ENCODE measurements around the gene NMT2. TPM values are rescaled to one million over a fixed set of nuclear protein-coding genes. Genes with fewer than 3 reads are reported as not detected.
A peak's percentile ranks its signal among the peaks of the same experiment; 100 is the strongest.

Gene NMT2
- total RNA-seq, 1 experiment from 2014 or later: 15.7 TPM

DNA sequence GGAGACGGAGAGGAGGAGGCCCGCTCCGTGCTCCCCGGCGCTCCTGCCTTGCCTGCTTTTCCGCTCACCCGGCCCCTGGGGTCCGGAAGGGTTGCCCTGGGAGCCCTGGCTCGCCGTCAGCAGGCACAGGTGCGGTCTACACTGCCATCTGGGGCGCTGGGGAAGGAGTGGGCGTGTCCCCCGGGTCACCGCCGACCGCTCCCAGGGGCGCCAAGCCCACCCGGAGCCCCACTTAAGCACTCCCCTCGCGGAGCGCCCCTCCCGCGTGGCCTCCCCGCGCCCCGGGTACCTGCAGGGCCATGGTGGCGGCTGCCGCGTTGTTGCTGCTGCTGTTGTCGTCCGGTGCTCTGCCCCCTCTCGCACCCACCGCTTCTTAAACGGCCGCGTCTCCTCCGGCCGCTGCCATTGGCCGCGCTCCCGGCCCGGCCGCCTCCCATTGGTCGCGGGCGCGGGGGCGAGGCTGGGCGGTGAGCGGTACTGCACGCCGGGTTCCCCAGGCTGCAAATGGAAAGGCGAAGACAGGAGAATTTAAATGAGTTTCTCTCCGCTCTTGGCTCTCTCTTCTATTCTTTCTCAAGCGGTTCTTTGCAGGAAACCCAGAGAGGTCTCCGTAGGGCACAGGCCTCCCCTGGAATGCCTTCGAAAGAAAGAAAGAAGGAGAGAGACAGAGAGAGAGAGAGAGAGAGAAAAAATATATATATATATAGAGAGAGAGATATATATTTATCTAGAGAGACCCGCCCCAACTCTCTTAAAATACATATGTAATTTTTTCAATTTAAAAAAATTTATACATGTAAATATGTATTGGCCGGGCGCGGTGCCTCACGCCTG, 79.8 kb downstream of the NMT2 start, which contains the start of gene ACBD7:
TSS of gene ACBD7 (minus strand) at position 349 of the 834 bp plus-strand sequence. CDS start at position 301, 48 bp downstream.
- no peak for TF ChIP-seq EZH2 (IDR thresholded peaks at IDR 0.05; ENCODE audit: borderline replicate concordance, low read depth, low read length, poor library complexity, severe bottlenecking)
- TF ChIP-seq, protein P1, sequence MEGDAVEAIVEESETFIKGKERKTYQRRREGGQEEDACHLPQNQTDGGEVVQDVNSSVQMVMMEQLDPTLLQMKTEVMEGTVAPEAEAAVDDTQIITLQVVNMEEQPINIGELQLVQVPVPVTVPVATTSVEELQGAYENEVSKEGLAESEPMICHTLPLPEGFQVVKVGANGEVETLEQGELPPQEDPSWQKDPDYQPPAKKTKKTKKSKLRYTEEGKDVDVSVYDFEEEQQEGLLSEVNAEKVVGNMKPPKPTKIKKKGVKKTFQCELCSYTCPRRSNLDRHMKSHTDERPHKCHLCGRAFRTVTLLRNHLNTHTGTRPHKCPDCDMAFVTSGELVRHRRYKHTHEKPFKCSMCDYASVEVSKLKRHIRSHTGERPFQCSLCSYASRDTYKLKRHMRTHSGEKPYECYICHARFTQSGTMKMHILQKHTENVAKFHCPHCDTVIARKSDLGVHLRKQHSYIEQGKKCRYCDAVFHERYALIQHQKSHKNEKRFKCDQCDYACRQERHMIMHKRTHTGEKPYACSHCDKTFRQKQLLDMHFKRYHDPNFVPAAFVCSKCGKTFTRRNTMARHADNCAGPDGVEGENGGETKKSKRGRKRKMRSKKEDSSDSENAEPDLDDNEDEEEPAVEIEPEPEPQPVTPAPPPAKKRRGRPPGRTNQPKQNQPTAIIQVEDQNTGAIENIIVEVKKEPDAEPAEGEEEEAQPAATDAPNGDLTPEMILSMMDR (conservative IDR thresholded peaks at IDR 0.05; ENCODE audit: low read depth, low read length): 0 out of 2 replicates have a peak, but pooled peaks have one; percentile 16
- Histone ChIP-seq H3K4me1 (ENCODE audit: insufficient read depth, low read length, poor library complexity, severe bottlenecking) (no peaks in the 10 kb centered on the region), H3K27me3 (replicated peaks; ENCODE audit: insufficient read depth, low read depth, low read length, poor library complexity) (no peaks in the 10 kb centered on the region), H3K27ac (ENCODE audit: low read depth, low read length, poor library complexity, severe bottlenecking) (no peak within 1 kb of the TSS), H3K9me3 (ENCODE audit: low read depth, low read length, poor library complexity, severe bottlenecking) (no peaks in the 10 kb centered on the region), H3K4me3 (ENCODE audit: low read depth, low read length, poor library complexity, severe bottlenecking) (peak within 1 kb of the TSS; percentile 63), H3K36me3 (ENCODE audit: insufficient read depth, low read length, poor library complexity, severe bottlenecking) (no peaks in the 10 kb centered on the region)
- no TSS peak for BruUV-seq (replicated peaks)
- peak; percentile 93 for DNase-seq (ENCODE audit: low spot score)
- POLR2A ChIA-PET (ENCODE audit: low non-redundant PET): no interaction called here
- intact Hi-C loops (cut with micrococcal nuclease; ENCODE audit: unreplicated experiment): no loop called here
- CTCF ChIA-PET: no interaction called here

DNA sequence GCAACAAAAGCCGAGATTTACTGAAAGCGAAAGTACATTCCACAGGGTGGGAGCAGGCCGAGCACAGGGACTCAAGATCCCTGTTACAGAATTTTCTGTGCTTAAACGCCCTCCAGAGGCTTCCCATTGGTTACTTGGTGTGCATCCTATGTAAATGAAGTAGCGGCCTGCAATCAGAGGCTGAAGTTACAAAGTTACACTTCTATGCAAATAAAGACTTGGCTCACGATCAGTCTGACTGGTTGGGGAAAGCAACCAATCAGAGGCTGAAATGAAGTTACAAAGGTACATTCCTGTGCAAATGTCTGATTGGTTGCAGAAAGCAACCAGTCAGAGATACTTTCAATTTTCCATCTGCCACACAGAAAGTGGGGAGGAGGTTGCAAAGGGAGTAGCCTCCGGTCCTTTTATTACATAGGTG, 84.0 kb downstream of the NMT2 start:
- peak overlapping the region; percentile 39 for H3K4me3 ChIP-seq (ENCODE audit: low read depth, low read length, poor library complexity, severe bottlenecking)
- H3K36me3 ChIP-seq (ENCODE audit: insufficient read depth, low read length, poor library complexity, severe bottlenecking): no peaks in the 10 kb centered on the region
- DNase-seq (ENCODE audit: low spot score): peak; percentile 94
- no peaks in the 10 kb centered on the region for H3K9me3 ChIP-seq (ENCODE audit: low read depth, low read length, poor library complexity, severe bottlenecking)
- ChIA-PET CTCF (no interaction called here), POLR2A (ENCODE audit: low non-redundant PET) (no interaction called here)
- H3K4me1 ChIP-seq (ENCODE audit: insufficient read depth, low read length, poor library complexity, severe bottlenecking): no peaks in the 10 kb centered on the region
- H3K27me3 ChIP-seq (replicated peaks; ENCODE audit: insufficient read depth, low read depth, low read length, poor library complexity): no peaks in the 10 kb centered on the region
- H3K27ac ChIP-seq (ENCODE audit: low read depth, low read length, poor library complexity, severe bottlenecking): no peak overlapping the region
- intact Hi-C loops (cut with micrococcal nuclease; ENCODE audit: unreplicated experiment): no loop called here
- TF ChIP-seq EZH2 (IDR thresholded peaks at IDR 0.05; ENCODE audit: borderline replicate concordance, low read depth, low read length, poor library complexity, severe bottlenecking): no peak
- TF ChIP-seq, protein P1 (conservative IDR thresholded peaks at IDR 0.05; ENCODE audit: low read depth, low read length): no peak
- BruUV-seq (replicated peaks): no TSS peak

DNA sequence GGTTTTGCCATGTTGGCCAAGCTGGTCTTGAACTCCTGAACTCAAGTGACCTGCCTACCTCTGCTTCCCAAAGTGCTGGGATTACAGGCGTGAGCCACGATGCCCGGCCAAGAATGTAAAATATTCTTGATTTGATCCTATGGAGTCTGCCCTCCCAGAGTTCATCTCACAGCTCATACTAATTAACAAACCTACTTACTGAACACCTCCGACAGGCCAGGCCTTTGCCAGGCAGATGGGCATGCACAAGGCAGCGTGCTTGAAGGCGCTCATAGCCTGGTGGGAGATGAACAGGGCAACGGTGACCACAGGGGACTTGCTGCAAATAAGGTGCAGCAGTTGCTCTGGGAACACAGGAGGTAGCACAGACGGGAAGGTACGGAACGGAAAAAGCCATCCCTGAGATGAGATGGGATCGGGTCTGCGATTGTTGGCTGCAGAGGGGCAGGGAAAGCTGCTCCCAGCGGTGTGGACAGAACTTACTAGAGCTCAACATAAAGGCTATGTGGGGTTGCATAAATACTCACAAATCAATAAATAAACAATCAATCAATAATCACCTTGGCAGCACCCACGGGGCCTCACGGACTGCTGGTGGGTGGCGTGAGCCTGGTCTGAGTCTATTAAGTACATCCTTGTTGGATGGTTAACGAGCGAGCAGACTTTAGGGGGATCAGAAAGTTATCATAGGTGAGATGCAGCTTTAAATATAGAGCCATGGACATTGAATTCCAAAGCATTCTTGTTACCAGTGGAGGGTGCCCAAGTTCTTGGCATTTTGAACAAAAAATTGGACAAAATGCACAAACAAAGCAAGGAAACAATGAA, 84.6 kb downstream of the NMT2 start:
- ChIA-PET CTCF (no interaction called here), POLR2A (ENCODE audit: low non-redundant PET) (no interaction called here)
- H3K36me3 ChIP-seq (ENCODE audit: insufficient read depth, low read length, poor library complexity, severe bottlenecking): no peaks in the 10 kb centered on the region
- no peaks in the 10 kb centered on the region for H3K9me3 ChIP-seq (ENCODE audit: low read depth, low read length, poor library complexity, severe bottlenecking)
- intact Hi-C loops (cut with micrococcal nuclease; ENCODE audit: unreplicated experiment): no loop called here
- no peaks in the 10 kb centered on the region for H3K4me1 ChIP-seq (ENCODE audit: insufficient read depth, low read length, poor library complexity, severe bottlenecking)
- BruUV-seq (replicated peaks): no TSS peak
- H3K27me3 ChIP-seq (replicated peaks; ENCODE audit: insufficient read depth, low read depth, low read length, poor library complexity): no peaks in the 10 kb centered on the region
- DNase-seq (ENCODE audit: low spot score): no peak
- TF ChIP-seq, protein P1 (conservative IDR thresholded peaks at IDR 0.05; ENCODE audit: low read depth, low read length): no peak
- TF ChIP-seq EZH2 (IDR thresholded peaks at IDR 0.05; ENCODE audit: borderline replicate concordance, low read depth, low read length, poor library complexity, severe bottlenecking): no peak
- H3K27ac ChIP-seq (ENCODE audit: low read depth, low read length, poor library complexity, severe bottlenecking): no peak overlapping the region
- peak overlapping the region; percentile 39 for H3K4me3 ChIP-seq (ENCODE audit: low read depth, low read length, poor library complexity, severe bottlenecking)
